ENCODE measurements around the gene ATRIP.

Gene ATRIP

DNA sequence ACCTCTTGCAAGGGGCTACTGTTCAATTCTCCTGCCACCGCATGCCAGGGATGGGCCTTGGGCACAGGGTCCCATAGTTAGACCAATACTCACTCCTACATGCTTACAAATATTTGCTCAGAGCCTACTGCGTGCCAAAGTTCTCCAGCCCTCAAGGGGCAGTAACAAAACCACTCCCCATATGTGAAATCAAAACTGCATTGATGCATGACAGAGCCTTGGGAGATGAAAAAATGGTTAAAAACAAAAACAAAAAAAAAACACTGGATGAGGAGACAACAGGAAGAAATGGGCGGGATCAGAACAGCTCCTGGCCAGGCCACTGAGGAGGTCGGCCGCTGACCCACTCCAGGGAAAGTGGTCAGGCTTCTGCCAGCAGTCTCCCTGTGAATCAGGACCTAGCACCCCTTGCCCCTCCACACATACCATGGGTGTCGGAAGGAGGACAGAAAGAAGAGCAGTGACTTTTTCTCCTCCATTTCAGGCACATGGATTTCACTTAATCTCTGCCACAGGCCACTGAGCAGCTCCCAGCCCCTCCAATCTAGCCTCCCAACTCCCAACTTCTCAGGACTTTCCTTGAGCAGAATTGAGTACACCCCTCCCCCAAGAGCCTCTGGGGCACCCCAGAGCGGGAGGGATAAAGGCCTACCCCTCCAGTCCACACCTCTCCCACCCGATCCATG, 19.4 kb upstream of the ATRIP start:
- CTCF ChIA-PET, result interaction anchor here (22.2 to 30.6 kb wide), 2 partner anchors 4 to 14 kb away, joined by 863 read pairs; partner anchors contain the start of genes CCDC51, PLXNB1 and TMA7
- no peak for DNase-seq (ENCODE audit: extremely low spot score)
- TF ChIP-seq, protein P1, sequence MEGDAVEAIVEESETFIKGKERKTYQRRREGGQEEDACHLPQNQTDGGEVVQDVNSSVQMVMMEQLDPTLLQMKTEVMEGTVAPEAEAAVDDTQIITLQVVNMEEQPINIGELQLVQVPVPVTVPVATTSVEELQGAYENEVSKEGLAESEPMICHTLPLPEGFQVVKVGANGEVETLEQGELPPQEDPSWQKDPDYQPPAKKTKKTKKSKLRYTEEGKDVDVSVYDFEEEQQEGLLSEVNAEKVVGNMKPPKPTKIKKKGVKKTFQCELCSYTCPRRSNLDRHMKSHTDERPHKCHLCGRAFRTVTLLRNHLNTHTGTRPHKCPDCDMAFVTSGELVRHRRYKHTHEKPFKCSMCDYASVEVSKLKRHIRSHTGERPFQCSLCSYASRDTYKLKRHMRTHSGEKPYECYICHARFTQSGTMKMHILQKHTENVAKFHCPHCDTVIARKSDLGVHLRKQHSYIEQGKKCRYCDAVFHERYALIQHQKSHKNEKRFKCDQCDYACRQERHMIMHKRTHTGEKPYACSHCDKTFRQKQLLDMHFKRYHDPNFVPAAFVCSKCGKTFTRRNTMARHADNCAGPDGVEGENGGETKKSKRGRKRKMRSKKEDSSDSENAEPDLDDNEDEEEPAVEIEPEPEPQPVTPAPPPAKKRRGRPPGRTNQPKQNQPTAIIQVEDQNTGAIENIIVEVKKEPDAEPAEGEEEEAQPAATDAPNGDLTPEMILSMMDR (IDR thresholded peaks at IDR 0.05; ENCODE audit: control extremely low read depth, extremely low read depth, low read depth, missing control alignments), result no peak
- POLR2A ChIA-PET, result no interaction called here

DNA sequence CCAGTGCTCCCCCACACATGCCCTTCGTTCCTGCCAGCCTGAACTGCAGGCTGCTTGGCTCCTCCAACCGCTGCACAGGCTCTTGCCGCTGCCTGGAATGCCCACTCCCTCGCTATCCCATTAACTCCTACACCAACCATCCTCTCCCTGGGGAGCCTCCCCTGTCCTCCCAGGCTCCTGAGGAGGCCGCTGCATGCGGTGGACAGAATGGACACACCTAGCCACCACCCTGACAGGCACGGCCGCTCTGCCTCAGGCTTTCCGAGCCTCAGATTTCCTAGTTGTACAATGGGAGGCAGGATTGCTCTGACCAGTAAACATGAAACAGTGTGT, 18.9 kb upstream of the ATRIP start:
- ChIA-PET CTCF (interaction anchor here (22.2 to 30.6 kb wide), 2 partner anchors 4 to 15 kb away, joined by 863 read pairs; partner anchors contain the start of genes CCDC51, PLXNB1 and TMA7), POLR2A (no interaction called here)
- DNase-seq (ENCODE audit: extremely low spot score), result no peak
- TF ChIP-seq, protein P1 (IDR thresholded peaks at IDR 0.05; ENCODE audit: control extremely low read depth, extremely low read depth, low read depth, missing control alignments), result no peak

DNA sequence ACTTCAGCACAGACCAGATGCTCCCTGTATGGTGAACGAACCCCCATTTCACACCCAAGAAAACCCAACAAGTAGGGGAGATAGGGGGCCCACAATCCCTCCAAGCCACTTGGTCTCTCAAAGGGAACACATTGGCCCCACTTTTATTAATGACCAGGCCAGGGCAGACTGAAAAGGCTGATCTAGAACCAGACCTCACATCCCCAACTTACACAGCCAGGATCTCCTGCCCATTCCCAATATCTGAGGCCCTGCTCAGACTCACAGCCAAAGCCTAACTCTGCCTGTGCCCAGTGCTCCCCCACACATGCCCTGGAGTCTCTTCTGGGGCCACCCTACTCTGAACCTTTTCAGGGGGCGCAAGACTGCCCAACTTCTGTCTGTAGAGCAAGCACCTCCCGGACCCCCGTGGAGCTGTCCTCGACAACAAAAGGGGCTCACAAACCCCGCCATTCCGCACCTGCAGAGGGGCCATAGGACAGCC, 18.4 kb upstream of the ATRIP start:
- CTCF ChIA-PET, result interaction anchor here (22.2 to 30.6 kb wide), 2 partner anchors 3 to 15 kb away, joined by 863 read pairs; partner anchors contain the start of genes CCDC51, PLXNB1 and TMA7
- POLR2A ChIA-PET, result no interaction called here
- DNase-seq (ENCODE audit: extremely low spot score), result no peak
- TF ChIP-seq, protein P1 (IDR thresholded peaks at IDR 0.05; ENCODE audit: control extremely low read depth, extremely low read depth, low read depth, missing control alignments), result no peak

DNA sequence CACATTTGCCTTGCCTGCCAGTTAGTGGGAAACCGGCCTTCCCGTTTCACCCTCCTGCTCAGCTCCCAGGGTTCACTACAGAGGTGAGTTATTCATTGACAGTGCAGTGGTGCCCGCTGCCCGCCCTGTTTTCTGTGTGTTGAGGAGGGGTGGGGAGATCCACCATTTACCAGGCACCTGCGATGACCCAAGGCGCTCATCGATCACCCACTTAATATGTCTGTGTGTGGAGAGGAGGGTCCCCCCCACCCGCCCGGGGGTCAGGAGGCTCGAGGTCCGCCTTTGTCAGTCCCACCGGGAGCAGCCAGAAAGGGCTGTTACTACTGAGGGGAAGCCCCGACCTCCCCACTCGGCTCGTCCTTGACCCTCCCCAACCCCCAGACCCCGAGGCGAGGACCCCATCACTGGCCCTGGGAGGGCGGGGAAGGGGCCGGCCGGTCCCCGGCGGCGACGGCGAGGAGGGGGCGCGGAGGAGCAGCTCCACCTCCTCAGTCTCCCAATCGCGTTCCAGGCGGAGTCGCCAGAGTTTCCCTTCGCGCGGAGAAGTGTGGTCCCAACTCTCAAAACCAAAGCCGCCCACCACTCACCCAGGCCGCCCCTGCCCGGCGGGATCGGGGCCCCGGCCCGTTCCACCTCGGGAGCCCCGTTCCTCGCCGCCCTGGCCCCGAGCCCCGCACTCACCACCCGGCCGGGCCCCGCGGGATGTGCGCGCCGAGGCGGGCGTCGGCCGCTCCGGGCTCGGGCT, 17.8 kb upstream of the ATRIP start:
- ChIA-PET POLR2A (no interaction called here), CTCF (interaction anchor here (1.2 to 22.2 kb wide), 2 partner anchors 16 to 234 kb away, joined by 4 to 863 read pairs; no protein-coding TSS in a partner anchor)
- TF ChIP-seq, protein P1 (IDR thresholded peaks at IDR 0.05; ENCODE audit: control extremely low read depth, extremely low read depth, low read depth, missing control alignments), result no peak
- no peak for DNase-seq (ENCODE audit: extremely low spot score)

DNA sequence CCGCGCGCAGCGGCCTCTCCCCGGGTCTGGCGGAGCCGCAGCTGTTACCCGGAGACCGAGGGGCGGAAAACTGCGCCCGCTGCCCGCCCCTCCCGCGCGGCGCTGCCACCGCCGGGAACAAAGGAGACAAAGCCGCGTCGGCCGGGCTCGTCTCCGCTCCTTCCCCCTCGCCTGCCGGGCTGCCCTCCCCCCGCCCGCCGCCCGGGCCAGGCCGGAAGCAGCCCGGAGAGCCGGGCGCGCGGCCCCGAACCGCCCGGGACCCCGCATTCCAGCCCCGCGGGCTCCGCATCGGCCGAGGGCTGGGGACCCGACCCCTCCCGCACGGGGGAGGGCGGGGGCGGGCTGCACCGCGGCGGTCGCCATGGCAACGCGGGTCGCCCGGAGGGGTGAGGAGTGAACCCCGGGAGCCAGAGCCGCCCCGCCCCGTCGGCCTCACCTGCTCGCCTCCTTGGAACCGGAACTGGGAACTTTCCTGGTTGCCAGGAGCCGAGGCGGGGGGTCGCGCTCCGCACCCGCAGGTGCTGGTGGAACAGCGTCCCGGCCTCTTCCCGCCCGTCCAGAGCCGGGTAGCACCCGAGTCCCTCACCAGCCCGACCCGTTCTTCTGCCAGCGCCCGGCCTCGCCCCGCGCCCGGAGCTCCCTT, 17.1 kb upstream of the ATRIP start:
- peak; percentile 78 for DNase-seq (ENCODE audit: extremely low spot score)
- TF ChIP-seq, protein P1 (IDR thresholded peaks at IDR 0.05; ENCODE audit: control extremely low read depth, extremely low read depth, low read depth, missing control alignments), result no peak
- POLR2A ChIA-PET, result no interaction called here
- CTCF ChIA-PET, result interaction anchor here (1.2 to 22.2 kb wide), 2 partner anchors 16 to 235 kb away, joined by 4 to 863 read pairs; no protein-coding TSS in a partner anchor

All from GM10248 (cell line).